Epithelial cell of proximal tubule (primary cell): Measurements from ENCODE around the gene BCL2. TPM values are rescaled to one million over a fixed set of nuclear protein-coding genes. Genes with fewer than 3 reads are reported as not detected.
"Not testable (repeated sequence)": the region's sequence is repeated elsewhere in the genome, so short reads cannot be mapped to it uniquely, and the experiment has no call there.

ENCODE experiments used
- DNase-seq: peaks from one replicate; pipeline ENCODE4 v3.0.0-alpha.2; 2011; ENCODE audit warnings: low read depth
- H3K4me3 ChIP-seq: 2 replicates; pipeline ENCODE4 v1.5.1; 2011; ENCODE audit warnings: low read depth, mild to moderate bottlenecking, low read length
- CTCF ChIP-seq: conservative IDR thresholded peaks from 2 replicates; pipeline ENCODE4 v1.5.1; 2012; ENCODE audit warnings: low read depth, mild to moderate bottlenecking, low read length
- total RNA-seq: library from RNA; depleted of rRNA; stranded (reverse); fragments of >200 nt; gene quantifications from 2 replicates; pipeline ENCODE4 v1.2.3, GENCODE V29; 2015

Gene BCL2
- total RNA-seq, 1 donor from 2014 or later = 4.7 TPM

- TF ChIP-seq CTCF = no peak
- no peak for DNase-seq
- H3K4me3 ChIP-seq = no peak overlapping the region
These were observed 78.8 kb downstream of the BCL2 start for GRCh38 chr18:63240531-63241316.

- TF ChIP-seq CTCF = no peak
- DNase-seq = no peak
- peak overlapping the region; percentile 33 for H3K4me3 ChIP-seq
These were observed 80.9 kb downstream of the BCL2 start for GRCh38 chr18:63238693-63239075.

GRCh38 chr18:63237881-63238692 lies 81.5 kb downstream of the BCL2 start:
- peak; percentile 98 for DNase-seq
- TF ChIP-seq CTCF = peak; percentile 13
- peak overlapping the region; percentile 33 for H3K4me3 ChIP-seq

GRCh38 chr18:63236921-63237846 lies 82.4 kb downstream of the BCL2 start:
- peak overlapping the region; percentile 33 for H3K4me3 ChIP-seq
- DNase-seq = peak; percentile 65
- no peak for TF ChIP-seq CTCF

GRCh38 chr18:63236406-63236805 lies 83.2 kb downstream of the BCL2 start:
- H3K4me3 ChIP-seq = no peak overlapping the region
- no peak for DNase-seq
- no peak for TF ChIP-seq CTCF

- not testable (repeated sequence) for H3K4me3 ChIP-seq, DNase-seq
These were observed 83.6 kb downstream of the BCL2 start for GRCh38 chr18:63235920-63236319.

- no peak for TF ChIP-seq CTCF
- H3K4me3 ChIP-seq = no peak overlapping the region
- no peak for DNase-seq
These were observed 84.7 kb downstream of the BCL2 start for GRCh38 chr18:63234841-63235240.
